ENCODE results near the gene TP53I11.

Gene TP53I11

DNA sequence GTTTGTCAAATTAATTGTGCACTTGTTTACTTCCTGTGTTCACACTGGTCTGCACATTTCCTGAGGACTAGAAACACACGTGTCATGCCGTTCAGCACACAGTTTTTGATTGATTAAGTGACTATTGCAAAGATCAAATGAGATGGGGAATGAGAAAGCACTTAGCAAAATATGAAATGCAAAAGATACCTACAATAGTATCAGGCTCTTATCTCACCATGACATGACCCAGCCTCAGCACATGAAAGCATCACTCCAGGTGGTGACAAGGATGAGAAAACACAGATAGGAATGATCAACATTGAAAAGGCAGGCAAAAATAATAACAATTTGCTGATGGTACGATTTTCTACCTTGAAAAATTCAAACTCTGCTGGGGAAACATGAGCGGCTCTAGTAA lies 42.1 kb upstream of the TP53I11 start:
- H3K9me3 ChIP-seq (replicated peaks; ENCODE audit: insufficient read depth, low read length): no peaks in the 10 kb centered on the region
- H3K27ac ChIP-seq (ENCODE audit: low read length): no peak overlapping the region
- no peaks in the 10 kb centered on the region for H4K20me1 ChIP-seq (ENCODE audit: insufficient read depth, low read length)
- no peak overlapping the region for H2AFZ ChIP-seq (ENCODE audit: low read length)
- no peak overlapping the region for H3K4me3 ChIP-seq (ENCODE audit: low read length)
- no peak overlapping the region for H3K9ac ChIP-seq (ENCODE audit: low read length)
- TF ChIP-seq EZH2 (optimal IDR thresholded peaks at IDR 0.05; ENCODE audit: low read depth, low read length) (no peak), EZH2phosphoT487 (IDR thresholded peaks at IDR 0.05; ENCODE audit: low read length) (no peak)
- TF ChIP-seq, protein P1, sequence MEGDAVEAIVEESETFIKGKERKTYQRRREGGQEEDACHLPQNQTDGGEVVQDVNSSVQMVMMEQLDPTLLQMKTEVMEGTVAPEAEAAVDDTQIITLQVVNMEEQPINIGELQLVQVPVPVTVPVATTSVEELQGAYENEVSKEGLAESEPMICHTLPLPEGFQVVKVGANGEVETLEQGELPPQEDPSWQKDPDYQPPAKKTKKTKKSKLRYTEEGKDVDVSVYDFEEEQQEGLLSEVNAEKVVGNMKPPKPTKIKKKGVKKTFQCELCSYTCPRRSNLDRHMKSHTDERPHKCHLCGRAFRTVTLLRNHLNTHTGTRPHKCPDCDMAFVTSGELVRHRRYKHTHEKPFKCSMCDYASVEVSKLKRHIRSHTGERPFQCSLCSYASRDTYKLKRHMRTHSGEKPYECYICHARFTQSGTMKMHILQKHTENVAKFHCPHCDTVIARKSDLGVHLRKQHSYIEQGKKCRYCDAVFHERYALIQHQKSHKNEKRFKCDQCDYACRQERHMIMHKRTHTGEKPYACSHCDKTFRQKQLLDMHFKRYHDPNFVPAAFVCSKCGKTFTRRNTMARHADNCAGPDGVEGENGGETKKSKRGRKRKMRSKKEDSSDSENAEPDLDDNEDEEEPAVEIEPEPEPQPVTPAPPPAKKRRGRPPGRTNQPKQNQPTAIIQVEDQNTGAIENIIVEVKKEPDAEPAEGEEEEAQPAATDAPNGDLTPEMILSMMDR (IDR thresholded peaks at IDR 0.05; ENCODE audit: low read length): no peak
- no peaks in the 10 kb centered on the region for H3K36me3 ChIP-seq (replicated peaks; ENCODE audit: insufficient read depth, low read length)
- no peaks in the 10 kb centered on the region for H3F3A ChIP-seq (ENCODE audit: insufficient read depth, low read length)
- no peaks in the 10 kb centered on the region for H3K9me2 ChIP-seq (replicated peaks; ENCODE audit: insufficient read depth, low read length)
- no peak overlapping the region for H3K4me2 ChIP-seq (ENCODE audit: low read depth, low read length)
- H3K4me1 ChIP-seq (ENCODE audit: low read length): no peaks in the 10 kb centered on the region
- DNase-seq: no peak
- H3K27me3 ChIP-seq (replicated peaks; ENCODE audit: insufficient read depth, low read length): no peaks in the 10 kb centered on the region
- H3K79me2 ChIP-seq (ENCODE audit: low read length): no peaks in the 10 kb centered on the region

DNA sequence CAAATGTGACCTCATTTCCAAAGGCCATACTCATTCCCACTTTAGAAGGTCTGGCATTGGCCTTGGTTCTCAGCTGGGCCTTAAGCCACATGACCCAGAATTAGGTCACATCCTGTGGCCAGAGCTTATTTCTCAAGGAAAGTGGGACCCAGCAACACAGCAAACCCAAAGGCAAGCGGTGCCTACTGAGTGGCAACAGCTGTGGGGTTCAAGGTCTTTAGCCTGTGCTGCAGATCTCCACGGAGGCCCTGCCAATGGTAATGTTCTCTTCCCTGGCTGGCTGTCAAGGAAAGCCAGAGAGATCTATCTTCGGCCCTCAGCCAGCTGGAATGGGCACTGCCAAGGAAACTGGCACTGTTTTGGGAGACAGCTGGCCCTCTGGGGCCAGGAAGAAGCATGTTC lies 41.5 kb upstream of the TP53I11 start:
- Histone ChIP-seq H3K79me2 (ENCODE audit: low read length) (no peaks in the 10 kb centered on the region), H3K27ac (ENCODE audit: low read length) (no peak overlapping the region), H3K9ac (ENCODE audit: low read length) (no peak overlapping the region), H3K4me1 (ENCODE audit: low read length) (no peaks in the 10 kb centered on the region), H3K4me3 (ENCODE audit: low read length) (no peak overlapping the region), H3K36me3 (replicated peaks; ENCODE audit: insufficient read depth, low read length) (no peaks in the 10 kb centered on the region), H3F3A (ENCODE audit: insufficient read depth, low read length) (no peaks in the 10 kb centered on the region), H2AFZ (ENCODE audit: low read length) (no peak overlapping the region), H3K4me2 (ENCODE audit: low read depth, low read length) (no peak overlapping the region), H3K27me3 (replicated peaks; ENCODE audit: insufficient read depth, low read length) (no peaks in the 10 kb centered on the region), H4K20me1 (ENCODE audit: insufficient read depth, low read length) (no peaks in the 10 kb centered on the region), H3K9me3 (replicated peaks; ENCODE audit: insufficient read depth, low read length) (no peaks in the 10 kb centered on the region), H3K9me2 (replicated peaks; ENCODE audit: insufficient read depth, low read length) (no peaks in the 10 kb centered on the region)
- TF ChIP-seq EZH2 (optimal IDR thresholded peaks at IDR 0.05; ENCODE audit: low read depth, low read length): no peak
- TF ChIP-seq, protein P1 (IDR thresholded peaks at IDR 0.05; ENCODE audit: low read length): no peak
- no peak for DNase-seq

DNA sequence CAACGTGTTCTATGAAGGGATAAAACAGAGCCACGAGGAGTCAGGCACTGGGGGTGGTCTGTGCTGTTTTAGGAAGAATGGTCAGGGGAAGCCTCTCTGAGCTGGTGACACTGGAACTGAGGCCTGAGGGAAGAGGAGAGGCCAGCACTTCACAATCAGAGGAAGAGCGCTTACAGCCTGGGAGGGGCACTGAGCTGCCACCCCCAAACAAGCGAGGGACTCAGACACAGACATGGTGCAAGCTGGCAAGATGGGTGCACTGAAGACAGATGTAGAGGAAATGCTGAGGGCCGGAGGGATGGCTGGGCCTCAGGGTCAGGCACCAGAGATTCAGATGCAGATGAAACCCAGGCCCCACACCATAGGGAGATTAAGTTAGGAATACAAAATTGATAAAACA lies 40.0 kb upstream of the TP53I11 start:
- Histone ChIP-seq H3K9ac (ENCODE audit: low read length) (no peak overlapping the region), H3K9me2 (replicated peaks; ENCODE audit: insufficient read depth, low read length) (no peaks in the 10 kb centered on the region), H3K4me1 (ENCODE audit: low read length) (no peaks in the 10 kb centered on the region), H3K27ac (ENCODE audit: low read length) (no peak overlapping the region), H3K4me3 (ENCODE audit: low read length) (no peak overlapping the region), H3K27me3 (replicated peaks; ENCODE audit: insufficient read depth, low read length) (no peaks in the 10 kb centered on the region), H3K9me3 (replicated peaks; ENCODE audit: insufficient read depth, low read length) (no peaks in the 10 kb centered on the region), H4K20me1 (ENCODE audit: insufficient read depth, low read length) (no peaks in the 10 kb centered on the region), H3K4me2 (ENCODE audit: low read depth, low read length) (no peak overlapping the region), H3F3A (ENCODE audit: insufficient read depth, low read length) (no peaks in the 10 kb centered on the region), H3K36me3 (replicated peaks; ENCODE audit: insufficient read depth, low read length) (no peaks in the 10 kb centered on the region), H2AFZ (ENCODE audit: low read length) (no peak overlapping the region), H3K79me2 (ENCODE audit: low read length) (no peaks in the 10 kb centered on the region)
- DNase-seq: no peak
- TF ChIP-seq EZH2 (optimal IDR thresholded peaks at IDR 0.05; ENCODE audit: low read depth, low read length): no peak
- TF ChIP-seq, protein P1 (IDR thresholded peaks at IDR 0.05; ENCODE audit: low read length): no peak
